ENCODE data around the gene IL9R.
A peak's percentile ranks its signal among the peaks of the same experiment; 100 is the strongest.
"Not testable (repeated sequence)": the region's sequence is repeated elsewhere in the genome, so short reads cannot be mapped to it uniquely, and the experiment has no call there.

The IL9R gene

DNA sequence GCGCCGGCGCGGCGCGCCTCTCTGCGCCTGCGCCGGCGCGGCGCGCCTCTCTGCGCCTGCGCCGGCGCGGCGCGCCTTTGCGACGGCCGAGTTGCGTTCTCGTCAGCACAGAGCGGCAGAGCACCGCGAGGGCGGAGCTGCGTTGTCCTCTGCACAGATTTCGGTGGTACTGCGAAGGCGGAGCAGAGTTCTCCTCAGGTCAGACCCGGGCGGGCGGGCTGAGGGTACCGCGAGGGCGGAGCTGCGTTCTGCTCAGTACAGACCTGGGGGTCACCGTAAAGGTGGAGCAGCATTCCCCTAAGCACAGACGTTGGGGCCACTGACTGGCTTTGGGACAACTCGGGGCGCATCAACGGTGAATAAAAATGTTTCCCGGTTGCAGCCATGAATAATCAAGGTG, 31.8 kb downstream of the IL9R start:
- peak overlapping the region; percentile 32 for H3K4me3 Mint-ChIP-seq
- ATAC-seq (ENCODE audit: low read depth); H3K27me3 Mint-ChIP-seq; H3K27ac Mint-ChIP-seq; H3K9me3 Mint-ChIP-seq; H3K4me1 Mint-ChIP-seq; H3K36me3 Mint-ChIP-seq: not testable (repeated sequence)
- DNase-seq (ENCODE audit: low spot score in 2 of 2), result peak in 1 of 2 donors; percentile 23

DNA sequence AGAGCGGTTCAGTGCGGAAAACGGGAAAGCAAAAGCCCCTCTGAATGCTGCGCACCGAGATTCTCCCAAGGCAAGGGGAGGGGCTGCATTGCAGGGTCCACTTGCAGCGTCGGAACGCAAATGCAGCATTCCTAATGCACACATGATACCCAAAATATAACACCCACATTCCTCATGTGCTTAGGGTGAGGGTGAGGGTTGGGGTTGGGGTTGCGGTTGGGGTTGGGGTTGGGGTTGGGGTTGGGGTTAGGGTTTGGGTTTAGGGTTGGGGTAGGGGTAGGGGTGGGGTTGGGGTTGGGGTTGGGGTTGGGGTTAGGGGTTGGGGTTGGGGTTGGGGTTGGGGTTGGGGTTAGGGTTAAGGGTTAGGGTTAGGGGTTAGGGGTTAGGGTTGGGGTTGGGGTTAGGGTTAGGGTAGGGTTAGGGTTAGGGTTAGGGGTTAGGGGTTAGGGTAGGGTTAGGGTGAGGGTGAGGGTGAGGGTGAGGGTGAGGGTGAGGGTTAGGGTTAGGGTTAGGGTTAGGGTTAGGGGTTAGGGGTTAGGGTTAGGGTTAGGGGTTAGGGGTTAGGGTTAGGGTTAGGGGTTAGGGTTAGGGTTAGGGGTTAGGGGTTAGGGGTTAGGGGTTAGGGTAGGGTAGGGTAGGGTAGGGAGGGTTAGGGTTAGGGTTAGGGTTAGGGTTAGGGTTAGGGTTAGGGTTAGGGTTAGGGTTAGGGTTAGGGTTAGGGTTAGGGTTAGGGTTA, 32.4 kb downstream of the IL9R start:
- H3K9me3 Mint-ChIP-seq; ATAC-seq (ENCODE audit: low read depth); H3K4me3 Mint-ChIP-seq; H3K4me1 Mint-ChIP-seq; H3K27ac Mint-ChIP-seq; H3K36me3 Mint-ChIP-seq; H3K27me3 Mint-ChIP-seq; DNase-seq (ENCODE audit: low spot score in 2 of 2): not testable (repeated sequence)

DNA sequence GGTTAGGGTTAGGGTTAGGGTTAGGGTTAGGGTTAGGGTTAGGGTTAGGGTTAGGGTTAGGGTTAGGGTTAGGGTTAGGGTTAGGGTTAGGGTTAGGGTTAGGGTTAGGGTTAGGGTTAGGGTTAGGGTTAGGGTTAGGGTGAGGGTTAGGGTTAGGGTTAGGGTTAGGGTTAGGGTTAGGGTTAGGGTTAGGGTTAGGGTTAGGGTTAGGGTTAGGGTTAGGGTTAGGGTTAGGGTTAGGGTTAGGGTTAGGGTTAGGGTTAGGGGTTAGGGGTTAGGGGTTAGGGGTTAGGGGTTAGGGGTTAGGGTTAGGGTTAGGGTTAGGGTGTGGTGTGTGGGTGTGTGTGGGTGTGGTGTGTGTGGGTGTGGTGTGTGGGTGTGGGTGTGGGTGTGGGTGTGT, 33.0 kb downstream of the IL9R start:
- H3K27ac Mint-ChIP-seq; H3K9me3 Mint-ChIP-seq; H3K4me3 Mint-ChIP-seq; H3K27me3 Mint-ChIP-seq; H3K36me3 Mint-ChIP-seq; ATAC-seq (ENCODE audit: low read depth); H3K4me1 Mint-ChIP-seq: not testable (repeated sequence)
- peak; percentile 37 to 56 for DNase-seq (ENCODE audit: low spot score in 2 of 2)
